Hindlimb muscle (tissue), 1 donor: ENCODE measurements around the gene MAPK6. TPM values are rescaled to one million over a fixed set of nuclear protein-coding genes. Genes with fewer than 3 reads are reported as not detected.

ENCODE experiments used
- DNase-seq: peaks from one replicate; pipeline ENCODE4 v3.0.0-alpha.2; 2013
- polyA plus RNA-seq: library from polyadenylated mRNA; unstranded; fragments of 120-200 nt; gene quantifications from one replicate; pipeline ENCODE4 v1.2.1, GENCODE V29; 2013; ENCODE audit not compliant: insufficient read length

MAPK6 gene
- polyA plus RNA-seq, 1 donor: 24.0 TPM

DNA sequence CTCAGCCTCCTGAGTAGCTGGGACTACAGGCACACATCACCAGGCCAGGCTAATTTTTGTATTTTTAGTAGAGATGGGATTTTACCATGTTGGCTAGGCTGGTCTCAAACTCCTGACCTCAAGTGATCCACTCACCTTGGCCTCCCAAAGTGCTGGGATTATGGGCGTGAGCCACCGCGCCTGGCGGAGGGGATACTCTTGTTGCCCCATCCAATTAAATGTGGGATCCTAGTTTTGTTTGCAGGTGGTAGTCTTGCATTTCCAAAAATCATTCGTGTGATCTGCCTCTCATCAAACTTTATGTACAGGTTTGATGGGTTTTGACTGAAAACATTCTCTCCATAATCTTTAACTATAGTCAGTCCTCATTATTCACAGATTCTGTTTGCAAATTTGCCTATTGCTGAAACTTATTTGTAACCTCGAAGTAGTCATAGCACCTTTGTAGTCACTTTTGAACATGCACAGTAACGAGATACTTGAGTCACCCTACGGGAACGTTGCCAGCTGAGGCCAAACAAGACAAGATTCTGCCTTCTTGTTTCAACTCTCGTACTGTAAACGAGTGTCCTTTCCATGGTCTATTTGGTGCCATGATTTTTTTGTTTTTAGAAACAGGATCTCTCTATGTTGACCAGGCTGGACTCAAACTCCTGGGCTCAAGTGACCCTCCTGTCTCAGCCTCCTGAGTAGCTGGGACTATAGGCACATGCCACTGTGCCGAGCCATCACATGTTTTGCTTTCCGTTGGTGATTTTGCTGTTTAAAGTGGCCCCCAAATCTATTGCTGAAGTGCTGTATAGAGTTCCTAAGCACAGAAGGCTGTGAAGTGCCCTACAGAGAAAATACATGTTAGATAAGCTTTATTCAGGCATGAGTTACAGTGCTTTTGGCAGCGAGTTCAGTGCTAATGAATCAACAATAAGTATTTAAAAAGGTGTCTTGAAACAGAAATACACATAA, 8.1 kb upstream of the MAPK6 start:
- DNase-seq: no peak

DNA sequence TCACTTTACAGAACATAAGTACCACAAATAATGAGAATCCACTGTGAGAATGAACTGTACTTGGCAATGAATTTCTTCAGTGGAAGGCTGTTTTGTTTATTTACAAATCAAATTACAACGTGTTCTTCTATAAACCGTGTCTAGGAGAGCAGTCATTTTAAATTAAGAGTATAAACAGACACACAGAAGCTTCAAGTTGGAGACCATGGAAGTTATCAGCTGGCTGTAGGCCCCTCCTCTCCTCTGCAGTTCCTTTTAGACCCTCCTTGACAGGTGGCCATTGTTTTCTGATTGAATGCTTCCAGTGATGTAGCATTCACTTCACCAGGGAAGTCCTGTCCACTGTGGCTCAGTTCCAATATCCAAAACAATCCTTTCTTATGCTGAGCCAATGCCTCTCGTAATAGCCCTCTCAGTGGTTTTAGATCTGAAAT, 7.3 kb upstream of the MAPK6 start:
- DNase-seq: no peak

DNA sequence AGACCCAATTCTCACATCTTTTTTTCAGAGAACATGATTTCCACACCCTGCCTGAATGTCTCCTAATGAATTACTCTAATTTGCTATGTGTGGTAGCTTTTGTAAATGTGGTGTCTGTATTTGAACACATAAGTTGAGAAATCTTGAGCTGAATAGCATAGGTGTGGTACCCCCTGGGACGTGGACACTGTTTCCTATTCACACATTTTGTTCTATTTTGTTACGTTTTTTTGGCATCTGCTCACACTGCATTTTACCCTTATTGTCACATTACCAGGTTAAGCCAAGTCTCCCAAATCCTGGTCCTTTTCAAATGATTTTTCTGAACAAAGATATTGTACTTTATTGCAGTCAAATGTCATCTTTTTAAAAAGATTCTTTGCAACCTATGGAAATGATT, 6.8 kb upstream of the MAPK6 start:
- DNase-seq: no peak

DNA sequence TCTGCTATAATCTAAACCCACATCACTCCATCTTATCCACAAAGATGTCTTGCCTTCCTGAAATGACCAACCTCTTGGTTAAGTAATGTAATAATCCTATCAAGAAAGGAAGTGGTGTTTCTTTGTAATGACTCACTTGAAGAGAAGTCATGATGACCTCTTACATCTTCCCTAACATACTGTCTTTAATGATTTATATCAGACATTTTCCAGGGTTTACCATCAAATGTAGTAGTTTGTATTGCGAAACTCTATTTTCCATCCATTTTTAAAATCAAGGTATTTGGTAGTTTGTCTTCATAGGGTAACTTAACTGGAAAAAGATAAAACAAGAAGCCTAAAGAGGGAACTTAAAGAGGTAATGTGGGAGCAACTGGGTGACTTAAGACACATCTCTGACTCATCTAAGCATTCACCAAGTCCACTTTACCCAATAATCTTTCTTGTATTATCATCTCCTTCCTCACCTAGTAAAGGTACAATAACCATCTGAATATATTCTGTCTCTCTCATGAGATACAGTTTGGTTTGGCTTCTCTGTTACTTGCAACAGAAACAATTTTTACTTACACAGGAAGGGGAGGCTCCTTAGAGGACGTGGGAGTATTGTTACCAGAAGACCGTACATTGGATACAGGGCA, 5.7 kb upstream of the MAPK6 start:
- DNase-seq: no peak

DNA sequence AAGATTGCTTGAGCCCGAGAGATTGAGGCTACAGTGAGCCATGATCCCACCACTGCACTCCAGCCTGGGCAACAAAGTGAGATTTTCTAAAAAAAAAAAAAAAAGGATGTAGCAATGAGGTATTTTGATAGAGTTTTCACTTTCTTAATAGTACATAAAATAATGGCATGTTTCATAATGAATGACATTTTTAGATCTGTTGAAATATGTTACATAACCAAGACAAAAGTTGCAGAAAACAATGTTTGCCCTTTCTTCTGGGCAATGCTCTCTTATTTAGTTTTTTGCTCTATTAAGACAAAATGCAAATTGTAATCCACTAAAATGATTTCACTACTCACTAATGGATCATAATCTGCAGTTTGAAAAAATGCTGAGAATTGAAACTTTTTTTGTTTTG, 4.4 kb upstream of the MAPK6 start:
- DNase-seq: no peak

DNA sequence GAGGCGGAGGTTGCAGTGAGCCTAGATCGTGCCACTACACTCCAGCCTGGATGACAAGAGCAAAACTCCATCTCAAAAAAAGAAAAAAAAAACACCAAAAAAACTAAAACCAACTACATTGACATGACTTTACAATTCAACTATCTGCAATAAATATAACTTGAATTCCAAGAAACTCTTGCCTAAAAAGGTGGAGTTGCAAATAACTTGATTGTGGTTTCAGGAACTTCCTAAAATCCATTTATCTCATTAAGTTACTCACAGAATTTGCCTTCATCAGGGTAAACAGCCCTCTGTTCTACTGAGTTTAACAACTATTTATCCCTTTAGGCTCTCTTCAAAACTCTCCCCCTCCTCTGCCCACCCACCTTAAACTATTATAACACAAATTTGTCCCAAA, 2.7 kb upstream of the MAPK6 start:
- no peak for DNase-seq

DNA sequence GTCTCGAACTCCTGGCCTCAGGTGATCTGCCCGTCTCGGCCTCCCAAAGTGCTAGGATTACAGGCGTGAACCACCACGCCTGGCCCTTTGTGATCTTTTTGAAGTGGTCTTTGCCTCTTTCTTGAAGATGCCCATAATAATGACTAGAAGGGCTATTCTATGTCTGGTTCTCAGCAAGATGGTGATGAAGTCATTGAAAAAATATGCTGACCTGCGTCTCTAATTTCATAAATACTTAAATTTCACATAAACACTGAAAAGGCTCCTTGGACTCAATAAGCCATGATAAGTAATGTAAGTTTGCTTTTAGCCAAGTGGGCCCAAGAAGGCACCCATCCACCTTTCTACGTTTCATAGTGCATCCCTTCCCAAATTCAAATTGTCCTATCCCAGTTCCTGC, 775 bp upstream of the MAPK6 start:
- no peak for DNase-seq

DNA sequence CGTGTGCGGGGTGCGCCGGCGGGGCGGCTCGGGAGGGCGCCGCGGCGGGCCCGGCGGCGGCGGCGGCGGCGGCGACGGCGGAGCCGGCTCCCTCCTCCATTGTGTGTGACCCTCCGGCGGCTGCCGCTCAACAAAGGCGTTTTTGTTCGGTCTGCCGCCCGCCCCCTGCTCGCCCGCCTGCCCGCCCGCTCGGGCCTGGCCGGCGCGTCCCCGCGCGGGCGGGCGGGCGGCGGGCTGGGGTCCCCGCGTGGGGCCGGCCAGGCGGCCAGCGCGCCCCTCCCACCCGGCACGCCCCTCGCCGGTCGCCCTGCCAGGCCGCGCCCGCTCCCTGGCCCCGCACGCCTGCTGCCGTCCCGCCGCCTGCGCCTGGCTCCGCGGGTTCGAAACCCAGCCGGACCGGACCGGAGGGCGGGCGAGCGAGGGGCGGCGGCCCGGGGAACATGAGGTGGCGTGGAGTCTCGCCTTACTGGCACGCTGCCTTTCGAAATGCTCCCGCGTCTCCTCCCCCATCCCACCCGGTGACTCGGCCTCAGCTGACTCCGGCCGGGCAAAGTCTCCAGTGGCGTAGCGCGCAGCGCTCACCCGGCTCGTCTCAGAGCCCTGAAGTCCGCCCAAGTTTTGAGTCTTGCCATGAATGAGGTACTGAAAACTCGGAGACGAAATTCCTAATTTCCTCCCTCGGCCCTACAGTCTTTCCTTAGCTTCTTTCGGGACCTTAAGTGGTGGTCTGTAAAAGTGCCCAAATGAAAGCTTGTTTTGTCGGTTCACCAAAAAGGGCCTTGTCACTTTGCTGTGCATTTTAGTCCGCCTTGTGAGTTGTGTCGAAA, 588 bp downstream of the MAPK6 start:
- peak; percentile 84 for DNase-seq

DNA sequence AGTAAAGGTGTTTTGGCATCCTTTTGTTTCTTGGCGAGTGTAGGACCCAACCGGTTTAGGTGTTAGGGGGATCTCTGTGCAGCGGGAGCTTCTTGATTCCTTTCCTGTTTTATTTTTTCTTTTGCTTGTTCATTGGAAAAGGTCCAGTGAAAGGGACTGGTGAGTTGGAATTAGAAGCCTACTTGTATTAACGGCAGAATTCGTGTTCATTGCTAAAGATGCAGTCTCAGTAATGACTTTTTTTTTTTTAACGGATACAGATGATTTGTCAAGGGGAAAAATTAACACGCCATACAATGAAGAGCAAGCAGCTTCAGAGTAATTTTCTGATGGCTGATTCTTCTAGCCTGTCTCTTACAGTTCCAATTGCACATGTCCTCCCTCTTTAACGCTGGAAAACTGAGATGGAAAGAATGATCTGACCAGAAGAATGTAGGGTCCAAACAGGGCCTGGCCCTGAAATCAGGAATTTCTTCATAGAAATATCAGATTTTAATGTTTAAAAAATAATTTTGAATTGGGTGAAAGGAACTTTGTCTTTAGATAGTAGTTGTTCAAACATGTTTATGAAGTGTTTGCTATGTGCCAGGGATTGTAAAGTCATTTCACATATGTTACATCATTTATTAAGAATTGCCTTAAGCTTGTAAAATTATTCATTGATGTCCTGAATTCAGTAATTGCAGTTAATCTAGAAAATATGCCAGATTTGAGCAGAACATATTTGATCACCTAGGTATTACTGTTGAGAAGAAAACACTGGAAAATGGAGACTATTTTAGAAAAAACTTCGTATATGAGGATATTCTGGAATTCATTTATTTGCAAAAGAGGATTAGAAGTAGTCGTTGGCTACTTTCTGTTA, 1.4 kb downstream of the MAPK6 start:
- DNase-seq: peak; percentile 49

DNA sequence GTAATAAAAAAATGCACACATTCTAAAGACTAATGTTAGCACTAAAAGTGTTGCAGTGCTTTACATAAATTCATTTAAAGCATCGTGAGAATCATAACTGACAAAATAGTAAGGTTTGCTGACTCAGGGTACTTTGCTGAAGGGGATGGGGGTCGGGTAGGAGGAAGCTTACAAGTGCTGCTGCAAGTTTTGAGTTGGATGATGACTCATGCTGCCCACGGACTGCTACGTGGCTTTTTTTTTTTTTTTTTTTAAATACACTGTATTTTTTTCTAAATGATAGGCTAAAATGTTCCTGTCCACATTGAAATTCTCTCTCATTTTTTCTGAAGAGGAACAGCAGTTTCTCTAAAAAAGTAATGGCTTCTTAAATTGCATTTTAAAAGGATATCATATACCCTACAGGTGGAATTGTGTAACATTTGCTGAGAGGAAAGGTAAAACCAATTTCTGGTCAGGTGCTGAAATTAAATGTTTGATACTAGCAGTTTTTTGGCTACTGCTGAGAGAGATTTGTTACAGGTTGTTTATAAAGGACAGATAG, 2.2 kb downstream of the MAPK6 start:
- DNase-seq: peak; percentile 54

DNA sequence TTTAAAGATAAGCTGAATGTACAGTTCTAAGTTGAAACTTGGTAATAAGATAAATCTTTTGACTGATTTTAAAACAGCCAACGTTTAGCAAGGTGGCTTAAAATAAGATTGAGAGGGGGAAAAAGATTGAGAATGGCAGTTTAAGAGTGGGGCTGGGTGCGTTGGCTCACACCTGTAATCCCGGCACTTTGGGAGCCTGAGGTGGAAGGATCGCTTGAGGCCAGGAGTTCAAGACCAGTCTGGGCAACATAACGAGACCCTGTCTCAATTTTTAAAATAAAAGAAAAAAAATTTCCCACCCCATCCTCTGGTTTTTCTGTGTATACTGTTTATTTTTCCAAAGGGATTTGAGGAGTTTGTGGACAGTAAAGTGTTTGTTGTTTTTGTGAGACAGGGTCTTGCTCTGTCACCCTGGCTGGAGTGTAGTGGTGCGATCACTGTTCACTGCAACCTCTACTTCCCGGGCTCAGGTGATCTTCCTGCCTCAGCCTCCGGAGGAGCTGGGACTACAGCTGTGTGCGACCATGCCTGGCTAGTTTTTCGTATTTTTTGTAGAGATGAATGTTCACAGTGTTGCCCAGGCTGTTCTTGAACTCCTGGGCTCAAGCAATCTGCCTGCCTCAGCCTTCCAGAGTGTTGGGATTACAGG, 3.0 kb downstream of the MAPK6 start:
- no peak for DNase-seq

DNA sequence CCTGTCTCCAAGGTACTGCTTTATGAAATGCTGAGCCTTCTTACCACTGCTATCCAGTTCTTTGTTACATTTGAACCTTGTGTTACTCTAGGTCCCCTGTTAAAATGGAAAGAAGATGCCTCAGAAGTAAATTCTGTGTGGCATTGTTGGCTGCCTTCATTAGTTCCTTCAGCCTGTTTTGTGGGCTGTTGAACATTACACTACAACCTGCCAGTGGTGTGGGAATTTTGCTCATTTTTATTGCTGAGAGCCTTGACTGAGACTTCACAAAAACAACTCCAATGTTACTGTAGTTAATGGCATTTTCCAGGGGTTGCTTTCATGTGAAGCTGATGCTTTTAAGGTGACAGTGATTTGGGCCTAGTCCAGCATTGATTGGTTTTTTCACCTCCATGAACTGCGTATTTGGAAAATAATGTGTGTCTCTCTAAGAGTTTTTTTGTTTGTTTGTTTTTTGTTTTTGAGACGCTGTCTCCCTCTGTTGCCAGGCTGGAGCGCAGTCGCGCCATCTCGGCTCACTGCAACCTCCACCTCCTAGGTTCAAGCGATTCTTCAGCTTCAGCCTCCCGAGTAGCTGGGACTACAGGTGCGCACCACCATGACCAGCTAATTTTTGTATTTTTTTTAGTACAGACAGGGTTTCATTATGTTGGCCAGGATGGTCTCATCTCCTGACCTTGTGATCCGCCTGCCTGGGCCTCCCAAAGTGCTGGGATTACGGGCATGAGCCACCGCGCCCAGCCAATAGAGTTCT, 4.3 kb downstream of the MAPK6 start:
- no peak for DNase-seq

DNA sequence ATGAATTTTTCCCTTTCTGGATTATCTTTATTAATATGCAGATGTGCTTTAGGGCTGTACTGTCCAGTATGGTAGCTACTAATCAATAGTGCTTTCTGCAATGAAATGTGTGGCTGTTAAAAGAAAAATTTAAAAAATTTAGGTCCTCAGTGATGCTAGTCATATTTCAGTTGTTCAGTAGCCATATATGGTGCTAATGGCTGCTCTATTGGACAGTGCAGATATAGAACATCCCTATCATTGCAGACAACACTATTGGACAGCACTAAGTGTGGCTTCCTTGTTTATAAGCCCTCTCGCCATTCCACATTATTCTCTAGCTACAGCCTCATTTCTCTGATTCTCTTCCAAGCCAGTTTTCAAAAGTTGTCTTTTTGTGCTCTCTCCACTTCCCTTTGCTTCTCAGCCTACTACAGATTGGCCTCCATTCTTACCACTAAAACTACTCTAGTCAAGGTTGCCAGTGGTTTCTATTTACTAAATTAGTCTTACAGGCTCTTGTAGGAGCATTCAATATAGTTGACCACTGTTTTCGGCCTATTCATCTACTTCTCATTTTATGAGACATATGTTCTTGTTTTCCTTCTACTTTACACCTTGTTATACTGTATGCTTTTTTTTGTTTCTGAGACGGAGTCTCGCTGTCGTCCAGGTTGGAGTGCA, 9.5 kb downstream of the MAPK6 start:
- DNase-seq: no peak

DNA sequence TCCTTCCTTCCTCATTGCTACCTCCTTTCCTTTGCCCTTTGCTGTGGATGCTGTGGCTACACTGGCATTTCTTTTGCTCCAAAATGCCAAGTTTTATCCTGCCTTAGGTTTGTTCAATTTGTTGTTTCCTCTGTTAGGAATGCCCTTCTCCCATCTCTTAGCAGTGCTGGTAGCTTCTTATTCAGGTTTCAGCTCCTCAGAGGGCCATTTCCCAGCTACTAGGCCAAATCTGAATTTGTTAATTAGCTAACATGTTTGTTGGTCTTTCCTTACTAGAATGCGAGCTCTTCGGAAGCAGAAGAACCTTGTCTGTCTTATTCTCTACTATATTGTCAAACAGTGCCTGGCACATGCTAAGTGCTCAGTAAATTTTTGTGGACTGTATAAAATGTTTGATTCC, 11.0 kb downstream of the MAPK6 start:
- DNase-seq: no peak

DNA sequence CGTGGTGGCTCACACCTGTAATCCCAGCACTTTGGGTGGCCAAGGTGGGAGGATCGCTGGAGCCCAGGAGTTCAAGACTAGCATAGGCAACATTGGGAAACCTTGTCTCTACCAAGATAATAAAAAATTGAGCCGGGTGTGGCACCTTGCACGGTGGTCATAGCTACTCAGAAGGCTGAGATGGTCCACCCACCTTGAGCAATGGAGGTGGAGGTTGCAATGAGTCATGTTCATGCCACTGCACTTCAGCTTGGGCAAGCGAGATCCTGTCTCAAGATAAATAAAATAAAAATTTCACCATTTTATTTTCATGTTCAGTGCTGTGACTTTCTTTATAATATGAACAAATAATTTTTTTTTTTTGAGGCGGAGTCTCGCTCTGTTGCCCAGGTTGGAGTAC, 12.5 kb downstream of the MAPK6 start:
- DNase-seq: no peak

DNA sequence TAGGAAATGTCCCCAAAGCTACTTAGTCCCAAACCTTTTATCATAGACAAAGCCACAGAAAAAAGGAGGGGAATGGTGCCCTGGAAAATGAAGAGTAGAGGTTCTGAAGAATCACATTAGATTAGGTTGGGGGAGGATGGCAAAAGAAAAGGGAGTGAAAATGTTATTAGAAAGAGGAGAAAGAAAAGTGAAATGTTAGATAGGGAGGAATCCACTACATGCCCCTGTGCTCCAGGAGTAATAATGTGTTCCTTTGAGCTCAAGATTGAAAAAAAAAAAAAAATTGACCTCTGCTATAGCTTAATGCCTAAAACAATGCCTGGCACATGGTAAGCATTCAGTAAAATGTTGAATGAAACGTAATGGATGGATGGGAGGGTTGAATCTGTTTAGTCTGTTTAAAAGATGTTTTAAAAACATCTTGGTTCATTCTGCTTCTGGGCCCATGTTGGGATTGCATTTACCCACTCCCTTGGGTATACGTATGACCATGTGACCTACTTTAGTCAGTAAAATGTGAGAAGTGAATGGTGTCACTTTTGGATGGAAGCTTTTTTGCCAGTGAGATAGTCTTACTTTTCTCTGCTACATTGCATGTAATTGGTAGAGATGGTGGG, 19.0 kb downstream of the MAPK6 start:
- DNase-seq: no peak

DNA sequence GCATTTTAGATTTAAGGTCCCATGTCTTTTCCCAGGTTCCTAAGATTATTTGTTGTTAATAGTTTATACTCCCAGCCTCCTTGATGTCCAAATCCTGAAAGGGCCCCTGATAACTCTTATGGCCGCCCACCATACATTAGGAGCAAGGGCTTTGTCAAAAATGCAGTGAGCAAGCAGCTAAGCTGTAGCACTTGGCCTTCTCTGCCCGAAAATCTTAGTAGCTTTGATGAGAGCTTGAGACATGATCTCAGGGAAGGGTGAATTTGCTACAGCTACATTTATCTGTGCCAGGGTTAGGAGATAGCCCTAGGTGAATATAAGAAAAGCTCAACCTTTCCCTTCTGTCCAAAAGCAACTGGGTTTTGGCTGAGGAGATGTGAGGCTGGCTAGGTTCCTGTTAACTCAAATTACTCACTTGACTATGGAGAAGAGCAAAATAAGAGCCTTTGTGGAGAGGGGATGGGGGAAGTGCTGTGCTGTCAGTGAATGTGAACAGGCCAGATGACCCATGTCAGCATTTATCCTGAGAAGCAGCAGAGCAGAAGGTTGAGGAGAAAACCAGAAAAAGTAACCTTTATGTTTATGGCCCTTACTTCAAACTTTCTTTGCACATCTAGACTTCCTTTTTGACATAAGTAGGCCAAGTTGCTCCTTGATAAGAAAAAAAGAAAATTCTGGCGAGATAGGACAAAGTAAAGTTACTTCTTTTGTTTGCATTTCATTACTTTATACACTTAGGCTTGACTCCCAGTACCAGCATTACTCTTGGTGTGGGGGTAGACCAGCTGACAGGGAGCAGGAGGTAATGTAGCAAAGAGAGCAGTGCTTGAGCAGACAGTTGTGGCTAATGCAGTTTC, 21.1 kb downstream of the MAPK6 start:
- no peak for DNase-seq

DNA sequence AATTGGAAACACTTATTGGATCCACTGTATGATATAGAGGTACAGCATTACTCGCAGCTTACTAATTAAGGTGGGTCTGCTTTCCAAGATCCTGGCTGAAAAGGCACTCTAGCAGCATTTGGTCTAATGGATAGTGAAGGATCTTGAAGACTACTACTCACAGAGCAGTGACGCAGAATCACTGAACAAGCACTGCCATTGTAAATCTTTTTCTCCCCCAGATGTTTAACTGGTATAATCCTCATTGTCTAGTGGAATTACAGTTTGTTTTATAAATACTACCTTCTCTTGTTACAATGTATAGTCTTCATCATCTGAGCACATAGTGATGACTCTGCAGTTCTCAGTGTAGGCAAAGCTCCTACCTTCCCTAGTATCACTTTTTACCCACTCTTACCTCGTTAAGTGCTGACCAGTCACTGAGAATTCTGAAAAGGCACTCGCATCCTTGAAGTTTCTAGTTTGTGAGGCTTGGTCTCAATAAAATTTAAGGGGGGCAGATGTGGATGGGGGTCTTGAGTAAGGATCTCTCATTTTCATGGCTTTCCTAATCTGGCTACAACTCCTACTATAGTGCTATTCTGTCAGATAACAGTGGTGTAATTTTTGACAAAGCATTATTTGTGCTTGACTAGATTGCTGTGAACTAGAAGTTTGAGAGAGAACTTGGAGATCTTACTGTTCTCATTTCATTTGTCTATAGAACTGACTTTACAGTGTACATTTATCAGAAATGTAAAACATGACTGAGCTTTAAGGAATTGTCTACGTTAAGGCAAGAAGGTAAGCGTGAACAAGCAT, 23.2 kb downstream of the MAPK6 start:
- no peak for DNase-seq
